D721Med (cell line): ENCODE results near the gene TBC1D22A.

ENCODE experiments used
- DNase-seq: peaks from one replicate; pipeline ENCODE4 v3.0.0; 2011; ENCODE audit warnings: low spot score; ENCODE audit not compliant: insufficient read length
- FAIRE-seq: peaks from 2 replicates; lab custom pipeline; 2011; peaks lifted over from hg19 to GRCh38; lab: Jason Lieb, UNC
- TF ChIP-seq, protein P1 (sequence below): IDR thresholded peaks from 2 replicates; pipeline ENCODE4 v1.5.1; 2012; ENCODE audit warnings: mild to moderate bottlenecking, control low read depth; ENCODE audit not compliant: insufficient read depth; ENCODE audit errors: missing control alignments

TBC1D22A gene

DNA sequence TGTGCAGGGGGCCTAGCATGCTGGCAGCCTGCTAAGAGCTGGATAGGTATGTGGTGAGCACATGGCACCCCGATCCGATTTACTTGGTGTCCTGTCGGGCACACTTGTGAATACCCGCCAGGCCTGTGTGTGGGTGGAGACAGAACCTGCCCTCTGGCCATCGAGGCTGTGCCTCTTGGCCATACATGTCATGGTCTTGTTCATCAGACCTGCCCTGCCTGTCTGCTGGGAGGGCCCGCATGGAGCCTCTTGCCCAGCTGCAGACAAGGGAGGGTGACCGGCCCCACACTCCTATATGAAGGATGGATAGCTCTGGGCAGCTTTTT lies 310.2 kb downstream of the TBC1D22A start:
- FAIRE-seq (no peak), DNase-seq (no peak)
- TF ChIP-seq, protein P1, sequence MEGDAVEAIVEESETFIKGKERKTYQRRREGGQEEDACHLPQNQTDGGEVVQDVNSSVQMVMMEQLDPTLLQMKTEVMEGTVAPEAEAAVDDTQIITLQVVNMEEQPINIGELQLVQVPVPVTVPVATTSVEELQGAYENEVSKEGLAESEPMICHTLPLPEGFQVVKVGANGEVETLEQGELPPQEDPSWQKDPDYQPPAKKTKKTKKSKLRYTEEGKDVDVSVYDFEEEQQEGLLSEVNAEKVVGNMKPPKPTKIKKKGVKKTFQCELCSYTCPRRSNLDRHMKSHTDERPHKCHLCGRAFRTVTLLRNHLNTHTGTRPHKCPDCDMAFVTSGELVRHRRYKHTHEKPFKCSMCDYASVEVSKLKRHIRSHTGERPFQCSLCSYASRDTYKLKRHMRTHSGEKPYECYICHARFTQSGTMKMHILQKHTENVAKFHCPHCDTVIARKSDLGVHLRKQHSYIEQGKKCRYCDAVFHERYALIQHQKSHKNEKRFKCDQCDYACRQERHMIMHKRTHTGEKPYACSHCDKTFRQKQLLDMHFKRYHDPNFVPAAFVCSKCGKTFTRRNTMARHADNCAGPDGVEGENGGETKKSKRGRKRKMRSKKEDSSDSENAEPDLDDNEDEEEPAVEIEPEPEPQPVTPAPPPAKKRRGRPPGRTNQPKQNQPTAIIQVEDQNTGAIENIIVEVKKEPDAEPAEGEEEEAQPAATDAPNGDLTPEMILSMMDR, result no peak

DNA sequence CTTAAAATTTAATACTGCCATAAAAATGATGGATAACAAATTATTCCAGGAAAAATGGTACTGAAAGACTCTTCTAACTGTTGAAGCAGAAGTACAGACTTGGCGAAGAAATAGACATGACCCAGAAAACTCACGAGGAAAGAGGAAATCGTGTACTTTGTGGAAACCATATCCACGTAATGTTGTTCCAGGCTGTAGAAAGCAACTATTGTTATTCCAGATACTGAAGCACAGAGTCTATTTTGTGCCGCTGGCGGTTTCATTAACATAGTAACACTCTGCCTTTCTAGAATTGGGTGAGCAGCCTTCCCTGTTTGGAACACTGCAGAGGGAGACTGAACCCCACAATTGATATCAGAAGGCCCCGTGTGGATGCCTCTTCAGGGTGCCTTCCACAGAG lies 310.6 kb downstream of the TBC1D22A start:
- DNase-seq (no peak), FAIRE-seq (no peak)
- TF ChIP-seq, protein P1, result no peak

DNA sequence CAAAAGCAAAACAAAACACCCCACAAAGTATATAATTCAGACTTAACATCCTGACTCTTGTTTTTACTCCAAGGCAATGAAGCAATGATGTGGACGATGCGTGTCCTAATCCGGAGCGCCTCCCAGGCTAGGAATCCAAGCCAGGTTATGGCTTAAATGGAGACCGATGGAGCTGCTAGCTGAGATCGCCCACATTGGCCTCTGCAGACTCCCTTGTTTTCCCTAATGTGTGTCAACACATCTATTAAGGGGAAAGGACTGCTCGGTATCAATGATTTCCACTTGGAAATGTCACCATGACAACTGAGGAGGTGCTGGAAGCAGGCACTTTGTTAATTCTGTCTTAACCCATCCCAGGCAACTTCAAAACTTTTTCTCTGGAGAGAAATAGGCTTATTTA lies 311.7 kb downstream of the TBC1D22A start:
- FAIRE-seq (no peak), DNase-seq (no peak)

DNA sequence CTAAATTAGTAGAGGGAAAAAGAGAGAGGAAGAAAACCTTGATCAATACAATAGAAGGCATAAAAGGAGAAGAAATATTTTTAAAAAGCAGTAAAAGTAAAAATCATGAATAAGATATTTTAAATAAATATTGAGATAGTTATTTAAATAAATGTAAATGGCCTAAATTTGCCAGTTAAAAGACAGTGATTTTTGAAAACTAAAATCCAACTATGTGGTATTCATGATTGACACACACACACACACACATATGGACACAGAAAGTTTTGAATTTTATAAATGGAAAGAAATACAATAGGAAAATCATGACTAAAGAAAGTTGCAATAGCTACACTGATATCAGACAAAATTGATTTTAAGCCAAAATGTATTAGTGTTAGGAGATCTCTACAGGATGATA lies 313.1 kb downstream of the TBC1D22A start:
- FAIRE-seq (no peak), DNase-seq (no peak)
- TF ChIP-seq, protein P1, result no peak

More for the DNA sequence above, 311.7 kb downstream of the TBC1D22A start:
- TF ChIP-seq, protein P1, result no peak

DNA sequence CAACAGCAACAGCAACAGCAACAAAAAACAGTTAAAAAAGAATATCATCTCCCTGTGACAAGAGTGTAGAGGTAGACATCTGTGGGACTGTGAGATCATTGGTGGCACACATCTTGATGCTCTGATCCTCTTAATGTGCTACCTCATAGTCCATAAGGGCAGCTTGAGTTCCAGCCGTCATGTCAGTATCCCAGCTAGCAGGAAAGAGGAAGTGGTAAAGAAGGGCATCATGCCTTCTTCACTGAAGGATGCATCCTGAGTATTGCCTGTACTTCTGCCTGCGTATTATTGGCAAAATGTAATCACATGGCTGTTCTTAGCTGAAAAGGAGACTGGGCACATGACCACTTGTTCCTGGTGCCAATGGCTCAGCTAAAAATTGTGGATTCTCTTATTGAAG lies 314.3 kb downstream of the TBC1D22A start:
- TF ChIP-seq, protein P1, result no peak
- DNase-seq (no peak), FAIRE-seq (no peak)

DNA sequence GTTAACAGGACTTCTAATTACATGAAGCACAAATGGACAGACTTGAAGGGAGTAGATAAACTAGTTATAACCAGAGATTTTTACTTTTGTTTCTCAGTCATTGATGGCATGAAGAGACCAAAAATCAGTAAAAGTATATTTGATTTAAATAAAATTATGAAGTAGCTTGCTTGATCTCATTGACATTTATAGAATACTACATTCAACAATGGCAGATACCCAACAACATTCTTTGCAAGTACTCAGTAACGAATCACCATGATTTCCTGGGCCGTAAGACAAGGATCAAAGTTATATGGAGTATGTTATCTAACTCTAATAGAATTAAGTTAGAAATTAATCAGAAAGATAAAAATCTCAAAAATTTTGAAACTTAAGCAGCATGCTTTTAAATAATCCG lies 317.6 kb downstream of the TBC1D22A start:
- no peak for FAIRE-seq
- no peak for DNase-seq
- TF ChIP-seq, protein P1, result no peak

DNA sequence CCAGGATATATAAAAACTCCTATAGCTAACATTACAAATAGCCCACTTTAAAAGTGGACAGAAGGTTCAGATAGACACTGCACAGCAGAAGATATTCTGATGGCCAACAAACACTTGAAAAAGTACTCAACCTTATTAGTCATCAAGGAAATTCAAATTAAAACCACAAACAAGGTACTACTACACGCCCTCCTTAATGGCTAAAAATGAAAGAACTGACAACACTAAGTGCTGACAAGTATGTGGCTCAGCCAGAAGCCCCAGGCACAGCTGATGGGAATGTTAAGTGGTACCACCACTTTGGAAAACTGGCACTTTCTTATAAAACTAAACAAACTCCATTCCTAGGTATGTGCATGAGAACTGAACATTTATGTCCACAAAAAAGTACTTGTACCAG lies 320.1 kb downstream of the TBC1D22A start:
- DNase-seq (no peak), FAIRE-seq (no peak)
- TF ChIP-seq, protein P1, result no peak
